Ascending aorta (tissue), 2 donors: ENCODE results near the gene TTC3. TPM values are rescaled to one million over a fixed set of nuclear protein-coding genes. Genes with fewer than 3 reads are reported as not detected.

Source experiments
- DNase-seq, 2 donors: peaks; one replicate each; pipeline ENCODE4 v3.0.0-alpha.2; 2019; ENCODE audit warnings: low spot score in 2 of 2
- H3K27ac ChIP-seq, 2 donors: fragments of 200-600 bp; sonication (generic); one replicate each; pipeline ENCODE4 v1.5.1; 2016 to 2017; ENCODE audit warnings: mild to moderate bottlenecking in 1 of 2
- H3K27me3 ChIP-seq: fragments of 200-600 bp; sonication (generic); one replicate; pipeline ENCODE4 v1.5.1; 2017
- H3K36me3 ChIP-seq, 2 donors: fragments of 200-600 bp; sonication (generic); one replicate each; pipeline ENCODE4 v1.5.1; 2016
- H3K4me1 ChIP-seq, 2 donors: fragments of 200-600 bp; sonication (generic); one replicate each; pipeline ENCODE4 v1.5.1; 2016 to 2017; ENCODE audit warnings: mild to moderate bottlenecking in 1 of 2
- H3K4me3 ChIP-seq, 2 donors: fragments of 200-600 bp; sonication (generic); one replicate each; pipeline ENCODE4 v1.5.1; 2016 to 2017; ENCODE audit warnings: mild to moderate bottlenecking in 1 of 2
- H3K9me3 ChIP-seq, 2 donors: fragments of 200-600 bp; sonication (generic); one replicate each; pipeline ENCODE4 v1.5.1; 2016
- CTCF ChIP-seq, 3 experiments: fragments of 200-600 bp in 2 of 3; fragments of 450-650 bp in 1 of 3; sonication (generic) in 2 of 3; IDR thresholded peaks; one replicate each; pipeline ENCODE4 v1.5.1; 2016 to 2019; ENCODE audit warnings: antibody characterized with exemption in 3 of 3, mild to moderate bottlenecking in 1 of 3, moderate library complexity in 1 of 3
- intact Hi-C: fragments of 100-400 bp; cut with DNase I; formaldehyde crosslinking; loops from one replicate; pipeline ENCODE4 v1.15.1; 2023
- total RNA-seq: library from RNA; depleted of rRNA; stranded (reverse); fragments of >200 nt; gene quantifications from one replicate; pipeline ENCODE4 v1.1.0, GENCODE V29; 2016

TTC3 gene
- total RNA-seq, 1 donor from 2014 or later: 70.7 TPM

GRCh38 chr21:37244501-37245095 lies 171.5 kb downstream of the TTC3 start:
- no peaks in the 10 kb centered on the region for H3K27me3 ChIP-seq
- no peak overlapping the region for H3K27ac ChIP-seq
- H3K4me3 ChIP-seq: no peak overlapping the region
- intact Hi-C loops: no loop called here
- H3K9me3 ChIP-seq: no peaks in the 10 kb centered on the region
- DNase-seq: no peak
- no peak for TF ChIP-seq CTCF (IDR thresholded peaks at IDR 0.05)
- H3K4me1 ChIP-seq: peaks cover 0 to 4% of the 10 kb centered on the region in 2 donors
- peaks cover 6 to 21% of the 10 kb centered on the region in 2 donors for H3K36me3 ChIP-seq

GRCh38 chr21:37245151-37245550 lies 172.1 kb downstream of the TTC3 start:
- H3K4me1 ChIP-seq: peaks cover 0 to 8% of the 10 kb centered on the region in 2 donors
- TF ChIP-seq CTCF (IDR thresholded peaks at IDR 0.05): no peak
- peaks cover under 1 to 17% of the 10 kb centered on the region in 2 donors for H3K36me3 ChIP-seq
- H3K27me3 ChIP-seq: no peaks in the 10 kb centered on the region
- DNase-seq: no peak
- H3K27ac ChIP-seq: no peak overlapping the region
- intact Hi-C loops: no loop called here
- H3K4me3 ChIP-seq: no peak overlapping the region
- H3K9me3 ChIP-seq: no peaks in the 10 kb centered on the region

- DNase-seq: no peak
- Histone ChIP-seq H3K36me3 (peaks cover 0 to 4% of the 10 kb centered on the region in 2 donors), H3K27me3 (no peaks in the 10 kb centered on the region), H3K4me3 (no peak overlapping the region), H3K9me3 (no peaks in the 10 kb centered on the region), H3K27ac (no peak overlapping the region), H3K4me1 (peaks cover 0 to 8% of the 10 kb centered on the region in 2 donors)
- TF ChIP-seq CTCF (IDR thresholded peaks at IDR 0.05): no peak
- intact Hi-C loops: no loop called here
Observed at GRCh38 chr21:37248298-37248697, 175.2 kb downstream of the TTC3 start.

GRCh38 chr21:37249112-37249904 lies 176.3 kb downstream of the TTC3 start:
- H3K36me3 ChIP-seq: peaks cover 0 to 4% of the 10 kb centered on the region in 2 donors
- no peak for TF ChIP-seq CTCF (IDR thresholded peaks at IDR 0.05)
- DNase-seq: no peak
- H3K9me3 ChIP-seq: no peaks in the 10 kb centered on the region
- no peak overlapping the region for H3K27ac ChIP-seq
- no peaks in the 10 kb centered on the region for H3K27me3 ChIP-seq
- intact Hi-C loops: no loop called here
- peaks cover 0 to 10% of the 10 kb centered on the region in 2 donors for H3K4me1 ChIP-seq
- no peak overlapping the region for H3K4me3 ChIP-seq

GRCh38 chr21:37251294-37251634 lies 178.2 kb downstream of the TTC3 start:
- DNase-seq: no peak
- Histone ChIP-seq H3K4me1 (peaks cover 0 to 10% of the 10 kb centered on the region in 2 donors), H3K36me3 (no peaks in the 10 kb centered on the region), H3K27me3 (no peaks in the 10 kb centered on the region), H3K9me3 (no peaks in the 10 kb centered on the region), H3K4me3 (no peak overlapping the region), H3K27ac (no peak overlapping the region)
- intact Hi-C loops: no loop called here
- no peak for TF ChIP-seq CTCF (IDR thresholded peaks at IDR 0.05)

Other genes with a start within 250 kb of the TTC3 start
- 10.7 TPM for gene HLCS, start 106.6 kb upstream of the TTC3 start, total RNA-seq
- gene RIPPLY3, start 66.6 kb upstream of the TTC3 start, total RNA-seq: not detected
- gene PIGP, start 183 bp upstream of the TTC3 start, total RNA-seq: 0.64 TPM
- gene VPS26C, start 194.1 kb downstream of the TTC3 start, total RNA-seq: 137 TPM